Measurements from ENCODE around the gene TBPL1. TPM values are rescaled to one million over a fixed set of nuclear protein-coding genes. Genes with fewer than 3 reads are reported as not detected.

TBPL1 gene
- total and polyA plus RNA-seq, 2 of the 8 experiments (the other 6 are each of a cell fraction or from before 2014, with no cell fraction given) = 32.5 to 67.0 TPM

DNA sequence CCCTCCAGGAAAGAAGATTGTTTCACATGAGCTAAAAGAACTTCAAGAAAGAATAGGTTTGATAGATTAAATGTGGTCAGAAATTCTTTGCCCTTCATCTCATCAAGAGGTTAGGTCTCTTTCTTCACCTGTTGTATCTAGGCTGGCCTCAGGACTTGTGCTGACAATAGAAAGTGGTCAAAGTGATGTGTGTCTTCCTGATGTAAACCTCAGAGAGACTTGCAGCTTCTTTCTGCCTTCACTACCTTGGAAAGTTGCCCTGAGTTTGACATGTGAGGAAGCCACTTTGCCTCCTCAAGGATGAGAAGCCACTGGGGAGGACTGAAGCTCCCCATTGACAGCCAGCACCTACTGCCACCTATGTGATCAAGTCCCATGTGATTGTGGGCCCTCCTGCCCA is 46.3 kb downstream of the TBPL1 start:
- Histone ChIP-seq H3K9me3 (ENCODE audit: insufficient read depth in 2 of 2, low read depth in 1 of 2, low read length in 1 of 2) (no peaks in the 10 kb centered on the region; a peak in 1 of 4 replicates), H3K4me1 (replicated peaks in 1 of 4; ENCODE audit: control insufficient read depth in 3 of 4, insufficient read depth in 4 of 4, low read length in 3 of 4) (peaks cover 0 to 6% (median 3%) of the 10 kb centered on the region in 4 experiments; a peak in 4 of 7 replicates), H3K4ac (replicated peaks; ENCODE audit: insufficient read length, low read depth, low read length) (no peak overlapping the region), H2BK12ac (ENCODE audit: low read depth, low read length) (no peak overlapping the region), H3K23me2 (ENCODE audit: low read depth, low read length) (no peaks in the 10 kb centered on the region), H3K9ac (replicated peaks in 1 of 4; ENCODE audit: extremely low read depth in 1 of 4, low read depth in 3 of 4, low read length in 3 of 4) (no peak overlapping the region), H3K79me1 (ENCODE audit: low read depth, low read length) (no peaks in the 10 kb centered on the region), H4K5ac (ENCODE audit: insufficient read length, low read depth, low read length) (no peak overlapping the region), H3K36me3 (ENCODE audit: control insufficient read depth in 2 of 4, insufficient read depth in 4 of 4, low read length in 3 of 4) (peaks cover 0 to 3% (median 0%) of the 10 kb centered on the region in 4 experiments; a peak in 1 of 8 replicates), H3K23ac (ENCODE audit: insufficient read length) (no peak overlapping the region), H2BK20ac (ENCODE audit: low read length) (no peak overlapping the region), H3K27me3 (replicated peaks in 1 of 4; ENCODE audit: control insufficient read depth in 3 of 4, extremely low read depth in 1 of 4, insufficient read depth in 3 of 4, low read length in 3 of 4) (no peaks in the 10 kb centered on the region), H3K79me2 (ENCODE audit: control insufficient read depth in 1 of 2, insufficient read depth in 2 of 2, low read length in 2 of 2) (no peaks in the 10 kb centered on the region), H2BK120ac (replicated peaks; ENCODE audit: low read depth, low read length) (no peak overlapping the region), H4K8ac (ENCODE audit: extremely low read depth, insufficient read depth, low read length) (no peak overlapping the region), H2AK5ac (ENCODE audit: low read depth, low read length) (no peak overlapping the region), H4K91ac (replicated peaks; ENCODE audit: insufficient read length, low read length) (no peak overlapping the region), H3K56ac (replicated peaks; ENCODE audit: insufficient read length, low read depth, low read length) (no peak overlapping the region), H3K4me3 (ENCODE audit: extremely low read depth in 1 of 4, insufficient read depth in 2 of 4, low read depth in 3 of 4, low read length in 4 of 4) (no peak overlapping the region), H3K27ac (ENCODE audit: low read depth, low read length) (no peak overlapping the region), H4K20me1 (replicated peaks in 1 of 2; ENCODE audit: control insufficient read depth in 1 of 2, insufficient read depth in 2 of 2, low read length in 2 of 2) (no peaks in the 10 kb centered on the region), H3K4me2 (ENCODE audit: insufficient read depth in 1 of 2, low read depth in 2 of 2, low read length in 2 of 2) (no peak overlapping the region), H2AFZ (ENCODE audit: low read length) (no peak overlapping the region), H3K14ac (ENCODE audit: insufficient read length) (no peak overlapping the region), H3K18ac (ENCODE audit: extremely low read depth, low read length) (no peak overlapping the region), H2BK15ac (ENCODE audit: low read length) (no peak overlapping the region), H2BK5ac (ENCODE audit: low read depth, low read length) (no peak overlapping the region)
- CTCF ChIA-PET (ENCODE audit: partially characterized antibody) = interaction anchor here (0.9 to 6.5 kb wide), 10 partner anchors 9 to 79 kb away, joined by 3 to 45 read pairs (median 5); no protein-coding TSS in a partner anchor
- TF ChIP-seq SIRT6 (IDR thresholded peaks at IDR 0.05; ENCODE audit: low read length) (no peak), CBX5 (IDR thresholded peaks at IDR 0.05; ENCODE audit: low read depth, low read length) (no peak), SAP30 (IDR thresholded peaks at IDR 0.05; ENCODE audit: insufficient read depth, insufficient replicate concordance, low read length) (no peak), JUND (IDR thresholded peaks at IDR 0.05; ENCODE audit: low read length) (no peak), SP1 (IDR thresholded peaks at IDR 0.05; ENCODE audit: low read depth, low read length) (no peak), HDAC2 (IDR thresholded peaks at IDR 0.05; ENCODE audit: borderline replicate concordance in 1 of 2, low read depth in 2 of 2, low read length in 2 of 2) (no peak), EGR1 (IDR thresholded peaks at IDR 0.05; ENCODE audit: borderline replicate concordance, low read depth, low read length) (no peak), RXRA (IDR thresholded peaks at IDR 0.05; ENCODE audit: insufficient read depth, low read depth, low read length) (no peak), SRF (IDR thresholded peaks at IDR 0.05; ENCODE audit: low read depth, low read length) (no peak)
- TF ChIP-seq, protein P1, sequence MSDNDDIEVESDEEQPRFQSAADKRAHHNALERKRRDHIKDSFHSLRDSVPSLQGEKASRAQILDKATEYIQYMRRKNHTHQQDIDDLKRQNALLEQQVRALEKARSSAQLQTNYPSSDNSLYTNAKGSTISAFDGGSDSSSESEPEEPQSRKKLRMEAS (IDR thresholded peaks at IDR 0.05) = no peak
- TF ChIP-seq, protein P2, sequence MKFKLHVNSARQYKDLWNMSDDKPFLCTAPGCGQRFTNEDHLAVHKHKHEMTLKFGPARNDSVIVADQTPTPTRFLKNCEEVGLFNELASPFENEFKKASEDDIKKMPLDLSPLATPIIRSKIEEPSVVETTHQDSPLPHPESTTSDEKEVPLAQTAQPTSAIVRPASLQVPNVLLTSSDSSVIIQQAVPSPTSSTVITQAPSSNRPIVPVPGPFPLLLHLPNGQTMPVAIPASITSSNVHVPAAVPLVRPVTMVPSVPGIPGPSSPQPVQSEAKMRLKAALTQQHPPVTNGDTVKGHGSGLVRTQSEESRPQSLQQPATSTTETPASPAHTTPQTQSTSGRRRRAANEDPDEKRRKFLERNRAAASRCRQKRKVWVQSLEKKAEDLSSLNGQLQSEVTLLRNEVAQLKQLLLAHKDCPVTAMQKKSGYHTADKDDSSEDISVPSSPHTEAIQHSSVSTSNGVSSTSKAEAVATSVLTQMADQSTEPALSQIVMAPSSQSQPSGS (IDR thresholded peaks at IDR 0.05; ENCODE audit: low read length) = no peak
- TF ChIP-seq, protein P3, sequence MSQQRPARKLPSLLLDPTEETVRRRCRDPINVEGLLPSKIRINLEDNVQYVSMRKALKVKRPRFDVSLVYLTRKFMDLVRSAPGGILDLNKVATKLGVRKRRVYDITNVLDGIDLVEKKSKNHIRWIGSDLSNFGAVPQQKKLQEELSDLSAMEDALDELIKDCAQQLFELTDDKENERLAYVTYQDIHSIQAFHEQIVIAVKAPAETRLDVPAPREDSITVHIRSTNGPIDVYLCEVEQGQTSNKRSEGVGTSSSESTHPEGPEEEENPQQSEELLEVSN (IDR thresholded peaks at IDR 0.05) = no peak
- DNase-seq (ENCODE audit: low read depth in 1 of 2, low spot score in 2 of 2) = no peak
- no peak for FAIRE-seq
- POLR2A ChIA-PET (ENCODE audit: partially characterized antibody) = no interaction called here
